Panc1 (cell line): ENCODE results near the gene WDR86.

Experiments
- POLR2AphosphoS5 ChIP-seq: IDR thresholded peaks from 2 replicates; pipeline ENCODE4 v1.6.1; 2012; ENCODE audit warnings: mild to moderate bottlenecking, low read depth, low read length, moderate library complexity
- TF ChIP-seq, protein P1 (sequence below), 2 experiments: IDR thresholded peaks; 2 replicates each; pipeline ENCODE4 v1.6.1; 2011 to 2012; ENCODE audit warnings: low read depth in 2 of 2, control low read depth in 1 of 2, low read length in 1 of 2, mild to moderate bottlenecking in 1 of 2, moderate library complexity in 1 of 2; ENCODE audit not compliant: insufficient read depth in 1 of 2

DNA sequence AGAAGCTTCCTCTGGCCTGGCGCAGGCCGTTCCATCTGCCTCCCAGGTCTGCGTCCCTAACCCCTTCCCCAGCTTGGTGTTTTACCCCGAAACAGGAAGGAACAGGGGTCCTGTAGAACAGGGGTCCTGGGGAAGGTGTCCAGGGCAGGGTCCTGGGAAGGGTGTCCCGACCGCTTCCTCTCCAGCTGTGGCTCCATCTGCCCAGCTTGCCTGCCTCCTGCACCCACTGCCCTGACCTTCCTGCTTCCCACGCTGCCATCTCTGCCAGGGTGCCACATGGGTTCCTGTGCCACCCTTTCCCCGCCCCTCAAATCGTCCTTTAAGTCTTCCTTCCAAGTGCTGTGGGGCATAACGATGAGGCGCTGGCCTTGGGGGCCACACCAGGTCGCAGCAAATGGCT is 32.4 kb downstream of the WDR86 start:
- TF ChIP-seq POLR2AphosphoS5 = no peak
- TF ChIP-seq, protein P1, sequence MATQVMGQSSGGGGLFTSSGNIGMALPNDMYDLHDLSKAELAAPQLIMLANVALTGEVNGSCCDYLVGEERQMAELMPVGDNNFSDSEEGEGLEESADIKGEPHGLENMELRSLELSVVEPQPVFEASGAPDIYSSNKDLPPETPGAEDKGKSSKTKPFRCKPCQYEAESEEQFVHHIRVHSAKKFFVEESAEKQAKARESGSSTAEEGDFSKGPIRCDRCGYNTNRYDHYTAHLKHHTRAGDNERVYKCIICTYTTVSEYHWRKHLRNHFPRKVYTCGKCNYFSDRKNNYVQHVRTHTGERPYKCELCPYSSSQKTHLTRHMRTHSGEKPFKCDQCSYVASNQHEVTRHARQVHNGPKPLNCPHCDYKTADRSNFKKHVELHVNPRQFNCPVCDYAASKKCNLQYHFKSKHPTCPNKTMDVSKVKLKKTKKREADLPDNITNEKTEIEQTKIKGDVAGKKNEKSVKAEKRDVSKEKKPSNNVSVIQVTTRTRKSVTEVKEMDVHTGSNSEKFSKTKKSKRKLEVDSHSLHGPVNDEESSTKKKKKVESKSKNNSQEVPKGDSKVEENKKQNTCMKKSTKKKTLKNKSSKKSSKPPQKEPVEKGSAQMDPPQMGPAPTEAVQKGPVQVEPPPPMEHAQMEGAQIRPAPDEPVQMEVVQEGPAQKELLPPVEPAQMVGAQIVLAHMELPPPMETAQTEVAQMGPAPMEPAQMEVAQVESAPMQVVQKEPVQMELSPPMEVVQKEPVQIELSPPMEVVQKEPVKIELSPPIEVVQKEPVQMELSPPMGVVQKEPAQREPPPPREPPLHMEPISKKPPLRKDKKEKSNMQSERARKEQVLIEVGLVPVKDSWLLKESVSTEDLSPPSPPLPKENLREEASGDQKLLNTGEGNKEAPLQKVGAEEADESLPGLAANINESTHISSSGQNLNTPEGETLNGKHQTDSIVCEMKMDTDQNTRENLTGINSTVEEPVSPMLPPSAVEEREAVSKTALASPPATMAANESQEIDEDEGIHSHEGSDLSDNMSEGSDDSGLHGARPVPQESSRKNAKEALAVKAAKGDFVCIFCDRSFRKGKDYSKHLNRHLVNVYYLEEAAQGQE (IDR thresholded peaks at IDR 0.05; ENCODE audit: insufficient read depth in 1 of 2, low read depth in 2 of 2, low read length in 1 of 2) = no peak
